ENCODE measurements around the gene SOCS1. TPM values are rescaled to one million over a fixed set of nuclear protein-coding genes. Genes with fewer than 3 reads are reported as not detected.

SOCS1 gene
- total RNA-seq, 1 donor from 2014 or later = 2.7 TPM

DNA sequence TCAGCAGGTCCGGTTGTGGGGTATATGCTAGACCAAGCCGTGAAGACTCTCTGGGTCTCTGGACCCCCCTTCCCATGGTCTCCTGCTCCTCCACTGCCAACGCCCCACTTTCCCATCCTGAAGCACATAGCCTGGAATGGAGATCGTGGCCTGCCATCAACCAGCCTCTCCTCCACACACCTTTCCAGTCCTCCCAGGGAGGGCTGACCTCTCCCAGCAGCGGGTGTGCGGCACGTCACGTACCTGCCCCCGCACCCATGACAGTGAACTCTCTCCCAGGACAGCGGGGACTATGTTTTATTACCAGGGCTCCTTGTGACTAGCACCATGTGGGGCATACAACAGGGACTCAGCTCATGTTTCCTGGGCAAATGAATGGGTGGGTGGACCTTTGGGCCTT, 15.6 kb upstream of the SOCS1 start:
- DNase-seq (ENCODE audit: low spot score) = no peak
- Mint-ChIP-seq H3K27me3 (ENCODE audit: low read depth) (no peaks in the 10 kb centered on the region), H3K4me3 (ENCODE audit: unreplicated experiment) (no peak overlapping the region), H3K36me3 (ENCODE audit: low read depth) (no peaks in the 10 kb centered on the region), H3K9me3 (ENCODE audit: low read depth) (no peaks in the 10 kb centered on the region), H3K27ac (ENCODE audit: unreplicated experiment) (no peak overlapping the region), H3K4me1 (ENCODE audit: low read depth) (no peaks in the 10 kb centered on the region)
- TF ChIP-seq, protein P1, sequence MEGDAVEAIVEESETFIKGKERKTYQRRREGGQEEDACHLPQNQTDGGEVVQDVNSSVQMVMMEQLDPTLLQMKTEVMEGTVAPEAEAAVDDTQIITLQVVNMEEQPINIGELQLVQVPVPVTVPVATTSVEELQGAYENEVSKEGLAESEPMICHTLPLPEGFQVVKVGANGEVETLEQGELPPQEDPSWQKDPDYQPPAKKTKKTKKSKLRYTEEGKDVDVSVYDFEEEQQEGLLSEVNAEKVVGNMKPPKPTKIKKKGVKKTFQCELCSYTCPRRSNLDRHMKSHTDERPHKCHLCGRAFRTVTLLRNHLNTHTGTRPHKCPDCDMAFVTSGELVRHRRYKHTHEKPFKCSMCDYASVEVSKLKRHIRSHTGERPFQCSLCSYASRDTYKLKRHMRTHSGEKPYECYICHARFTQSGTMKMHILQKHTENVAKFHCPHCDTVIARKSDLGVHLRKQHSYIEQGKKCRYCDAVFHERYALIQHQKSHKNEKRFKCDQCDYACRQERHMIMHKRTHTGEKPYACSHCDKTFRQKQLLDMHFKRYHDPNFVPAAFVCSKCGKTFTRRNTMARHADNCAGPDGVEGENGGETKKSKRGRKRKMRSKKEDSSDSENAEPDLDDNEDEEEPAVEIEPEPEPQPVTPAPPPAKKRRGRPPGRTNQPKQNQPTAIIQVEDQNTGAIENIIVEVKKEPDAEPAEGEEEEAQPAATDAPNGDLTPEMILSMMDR (IDR thresholded peaks at IDR 0.05) = no peak

GRCh38 chr16:11270602-11271162, 14.7 kb upstream of the SOCS1 start:
- TF ChIP-seq, protein P1 (IDR thresholded peaks at IDR 0.05) = no peak
- Mint-ChIP-seq H3K4me1 (ENCODE audit: low read depth) (no peaks in the 10 kb centered on the region), H3K36me3 (ENCODE audit: low read depth) (no peaks in the 10 kb centered on the region), H3K4me3 (ENCODE audit: unreplicated experiment) (no peak overlapping the region), H3K27ac (ENCODE audit: unreplicated experiment) (no peak overlapping the region), H3K27me3 (ENCODE audit: low read depth) (no peaks in the 10 kb centered on the region), H3K9me3 (ENCODE audit: low read depth) (no peaks in the 10 kb centered on the region)
- no peak for DNase-seq (ENCODE audit: low spot score)

DNA sequence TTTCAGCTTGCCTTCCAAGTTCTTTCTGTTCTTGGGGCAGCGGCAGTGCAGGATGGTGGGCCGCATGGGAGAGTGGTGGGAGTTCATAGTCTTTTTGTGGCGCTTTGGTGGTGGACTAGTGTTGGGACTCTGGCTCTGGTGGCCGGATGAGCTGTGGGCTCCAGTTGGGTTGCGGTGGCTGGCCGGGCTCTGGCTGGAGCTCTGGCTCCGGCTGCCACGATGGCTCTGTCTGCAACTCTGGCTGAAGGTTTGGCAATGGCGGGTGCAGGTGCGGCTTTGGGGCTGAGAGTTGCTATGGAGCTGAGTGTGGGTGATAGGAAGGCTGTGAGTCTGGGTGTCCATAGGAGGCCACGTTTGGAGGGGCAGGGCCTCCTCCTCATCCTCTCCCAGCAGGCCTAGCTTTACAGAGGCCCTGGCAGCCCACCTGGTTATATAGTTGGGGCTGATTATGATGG, 12.9 kb upstream of the SOCS1 start, which contains the start of gene TNP2:
TNP2 (minus strand) TSS at position 405 of the 455 bp plus-strand sequence; CDS start at position 342, 63 bp downstream.
- no peaks in the 10 kb centered on the region for H3K4me1 Mint-ChIP-seq (ENCODE audit: low read depth)
- no peak within 1 kb of the TSS for H3K27ac Mint-ChIP-seq (ENCODE audit: unreplicated experiment)
- H3K4me3 Mint-ChIP-seq (ENCODE audit: unreplicated experiment) = no peak within 1 kb of the TSS
- TF ChIP-seq, protein P1 (IDR thresholded peaks at IDR 0.05) = no peak
- DNase-seq (ENCODE audit: low spot score) = no peak
- H3K27me3 Mint-ChIP-seq (ENCODE audit: low read depth) = no peaks in the 10 kb centered on the region
- no peaks in the 10 kb centered on the region for H3K36me3 Mint-ChIP-seq (ENCODE audit: low read depth)
- no peaks in the 10 kb centered on the region for H3K9me3 Mint-ChIP-seq (ENCODE audit: low read depth)

DNA sequence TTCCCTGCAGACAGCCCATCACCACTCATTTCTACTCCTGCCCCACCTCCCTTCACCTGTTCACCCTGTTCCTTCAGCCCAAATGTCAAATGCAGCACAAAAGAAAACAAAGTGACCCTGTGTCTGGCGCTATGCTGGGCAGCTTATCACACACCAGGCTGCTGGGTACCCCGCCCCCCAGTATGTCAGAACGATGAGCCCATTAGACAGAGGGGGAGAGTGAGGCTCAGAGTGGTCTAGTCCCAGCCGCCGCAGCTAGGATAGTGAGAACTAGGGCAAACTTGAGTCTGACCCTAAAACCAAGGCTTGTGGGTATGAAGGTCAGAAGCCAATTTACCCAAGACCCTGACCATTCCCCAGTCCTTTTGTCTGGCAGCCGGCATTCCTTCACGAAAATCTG, 9.1 kb upstream of the SOCS1 start:
- TF ChIP-seq, protein P1 (IDR thresholded peaks at IDR 0.05) = no peak
- no peak overlapping the region for H3K4me3 Mint-ChIP-seq (ENCODE audit: unreplicated experiment)
- H3K4me1 Mint-ChIP-seq (ENCODE audit: low read depth) = no peaks in the 10 kb centered on the region
- no peaks in the 10 kb centered on the region for H3K36me3 Mint-ChIP-seq (ENCODE audit: low read depth)
- H3K27ac Mint-ChIP-seq (ENCODE audit: unreplicated experiment) = no peak overlapping the region
- no peaks in the 10 kb centered on the region for H3K9me3 Mint-ChIP-seq (ENCODE audit: low read depth)
- peaks cover 3% of the 10 kb centered on the region for H3K27me3 Mint-ChIP-seq (ENCODE audit: low read depth)
- no peak for DNase-seq (ENCODE audit: low spot score)

GRCh38 chr16:11264155-11264832, 8.3 kb upstream of the SOCS1 start:
- DNase-seq (ENCODE audit: low spot score) = no peak
- peaks cover 3% of the 10 kb centered on the region for H3K4me1 Mint-ChIP-seq (ENCODE audit: low read depth)
- TF ChIP-seq, protein P1 (IDR thresholded peaks at IDR 0.05) = no peak
- no peak overlapping the region for H3K4me3 Mint-ChIP-seq (ENCODE audit: unreplicated experiment)
- no peaks in the 10 kb centered on the region for H3K36me3 Mint-ChIP-seq (ENCODE audit: low read depth)
- no peak overlapping the region for H3K27ac Mint-ChIP-seq (ENCODE audit: unreplicated experiment)
- no peaks in the 10 kb centered on the region for H3K9me3 Mint-ChIP-seq (ENCODE audit: low read depth)
- peaks cover 5% of the 10 kb centered on the region for H3K27me3 Mint-ChIP-seq (ENCODE audit: low read depth)

All from chondrocyte (in vitro differentiated cells).